Endodermal cell (in vitro differentiated cells): ENCODE results near the gene ARL6IP5. TPM values are rescaled to one million over a fixed set of nuclear protein-coding genes. Genes with fewer than 3 reads are reported as not detected.

Source experiments
- DNase-seq: peaks from one replicate; pipeline ENCODE4 v3.0.0-alpha.2; 2017
- H3K27ac ChIP-seq: 2 replicates; pipeline ENCODE4 v1.5.1; 2013; ENCODE audit warnings: mild to moderate bottlenecking, low read depth, low read length, moderate library complexity
- H3K27me3 ChIP-seq: 2 replicates; pipeline ENCODE4 v1.6.1; 2013; ENCODE audit warnings: mild to moderate bottlenecking, low read length, moderate library complexity; ENCODE audit not compliant: insufficient read depth, control insufficient read depth, poor library complexity, severe bottlenecking
- H3K36me3 ChIP-seq: 2 replicates; pipeline ENCODE4 v1.7.0; 2013; ENCODE audit warnings: mild to moderate bottlenecking, low read length, moderate library complexity; ENCODE audit not compliant: control insufficient read depth, insufficient read depth
- H3K4me1 ChIP-seq: one replicate; pipeline ENCODE4 v1.7.0; 2013; ENCODE audit warnings: low read length; ENCODE audit not compliant: control insufficient read depth, insufficient read depth
- H3K4me3 ChIP-seq: 2 replicates; pipeline ENCODE4 v1.5.1; 2013; ENCODE audit warnings: mild to moderate bottlenecking, low read length, moderate library complexity
- H3K9ac ChIP-seq: 2 replicates; pipeline ENCODE4 v1.6.1; 2013; ENCODE audit warnings: mild to moderate bottlenecking, low read length, moderate library complexity; ENCODE audit not compliant: poor library complexity, severe bottlenecking; ENCODE audit errors: extremely low read depth
- H3K9me3 ChIP-seq: 2 replicates; pipeline ENCODE4 v1.6.1; 2013; ENCODE audit warnings: mild to moderate bottlenecking, low read length, moderate library complexity; ENCODE audit not compliant: control insufficient read depth
- H3K27ac Mint-ChIP-seq: 2 replicates; pipeline ENCODE4 v1.8.0; 2020; ENCODE audit warnings: mixed read lengths
- H3K27me3 Mint-ChIP-seq: 2 replicates; pipeline ENCODE4 v1.8.0; 2021; ENCODE audit warnings: mild to moderate bottlenecking, mixed read lengths; ENCODE audit not compliant: insufficient read depth
- H3K36me3 Mint-ChIP-seq: 2 replicates; pipeline ENCODE4 v1.8.0; 2020; ENCODE audit warnings: low read depth, mixed read lengths
- H3K4me1 Mint-ChIP-seq: 2 replicates; pipeline ENCODE4 v1.8.0; 2020; ENCODE audit warnings: mixed read lengths
- H3K4me3 Mint-ChIP-seq: 2 replicates; pipeline ENCODE4 v1.8.0; 2020; ENCODE audit warnings: mild to moderate bottlenecking, moderate library complexity, mixed read lengths
- H3K9me3 Mint-ChIP-seq: 2 replicates; pipeline ENCODE4 v1.8.0; 2020; ENCODE audit warnings: mild to moderate bottlenecking, mixed read lengths
- CTCF ChIP-seq: fragments of 200-600 bp; sonication (generic); conservative IDR thresholded peaks from 2 replicates; pipeline ENCODE4 v1.5.0; 2021; ENCODE audit warnings: antibody characterized with exemption, mild to moderate bottlenecking
- WGBS, 2 experiments: methylation state at CpG; one replicate each; pipeline versions ENCODE4 v1.1.5 to v1.1.7; 2013; ENCODE audit warnings: missing lambda C conversion rate in 2 of 2, mixed read lengths in 1 of 2; ENCODE audit not compliant: insufficient coverage in 1 of 2, insufficient read length in 1 of 2; 5-methylcytosine and 5-hydroxymethylcytosine counted together
- total RNA-seq, 2 donors: library from RNA; stranded (reverse); fragmentation: NEBNext Ultra II Directional in 1 of 2; extraction: Animal tissue kit (Norgen Biotek cat#: 25700) in 1 of 2; gene quantifications; 2 replicates in 1 of 2; 3 replicates in 1 of 2; pipeline ENCODE4 v1.2.1, GENCODE V29; 2021

ARL6IP5 gene
- total RNA-seq, 2 donors from 2014 or later: 20.6 to 28.7 TPM

DNA sequence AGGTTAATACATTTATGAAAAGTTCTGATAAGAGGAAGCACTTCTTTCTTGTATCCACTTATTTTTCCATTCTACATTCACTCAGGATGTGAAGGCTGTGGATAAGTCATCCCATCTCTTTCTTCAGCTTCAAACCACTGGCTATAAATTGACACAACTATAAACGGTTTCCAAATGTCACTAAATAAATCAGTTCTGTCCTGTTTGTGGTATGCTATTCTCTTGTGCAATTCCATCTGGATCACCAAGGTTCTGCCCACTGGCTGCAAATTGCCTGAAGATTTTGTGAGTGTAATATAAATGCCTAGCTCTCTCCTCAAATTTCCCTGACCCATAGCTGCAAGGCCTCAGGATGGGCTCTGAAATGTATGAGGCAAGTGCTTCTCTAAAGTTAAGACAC, 44.8 kb downstream of the ARL6IP5 start:
- Histone ChIP-seq H3K9me3 (no peaks in the 10 kb centered on the region), H3K36me3 (no peaks in the 10 kb centered on the region), H3K4me3 (no peak overlapping the region), H3K4me1 (no peaks in the 10 kb centered on the region), H3K27ac (no peak overlapping the region), H3K27me3 (no peaks in the 10 kb centered on the region), H3K9ac (no peak overlapping the region)
- DNase-seq: no peak
- Mint-ChIP-seq H3K36me3 (no peaks in the 10 kb centered on the region), H3K4me3 (no peak overlapping the region), H3K4me1 (no peaks in the 10 kb centered on the region), H3K27me3 (no peaks in the 10 kb centered on the region), H3K9me3 (no peaks in the 10 kb centered on the region), H3K27ac (no peak overlapping the region)
- 77% methylated on average over 1 of the region's 1 CpG; no CpG with 5 or more reads in 1 of the 2 experiments for WGBS, 2 experiments
- TF ChIP-seq CTCF: no peak

DNA sequence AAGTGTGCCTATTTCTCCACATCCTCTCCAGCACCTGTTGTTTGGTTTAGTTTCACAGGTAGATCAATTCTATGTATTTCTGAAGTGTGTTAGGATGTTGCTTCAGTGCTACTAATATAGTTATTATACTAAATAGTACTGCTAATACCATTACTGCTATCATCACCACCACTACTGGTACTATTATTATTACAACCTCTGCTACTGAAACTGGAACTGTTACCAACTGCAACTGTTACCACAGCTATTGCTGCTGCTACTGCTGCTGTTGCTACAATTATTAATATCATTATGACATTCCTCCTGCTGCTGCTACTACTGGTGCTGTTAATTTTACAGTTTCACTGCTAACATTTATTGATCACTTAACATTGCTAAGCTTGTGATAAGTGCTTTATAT, 46.0 kb downstream of the ARL6IP5 start:
- H3K27me3 Mint-ChIP-seq: no peaks in the 10 kb centered on the region
- no peak overlapping the region for H3K4me3 Mint-ChIP-seq
- H3K9me3 Mint-ChIP-seq: no peaks in the 10 kb centered on the region
- Histone ChIP-seq H3K9ac (no peak overlapping the region), H3K36me3 (no peaks in the 10 kb centered on the region), H3K4me3 (no peak overlapping the region), H3K27ac (no peak overlapping the region), H3K4me1 (no peaks in the 10 kb centered on the region), H3K9me3 (no peaks in the 10 kb centered on the region), H3K27me3 (no peaks in the 10 kb centered on the region)
- DNase-seq: no peak
- TF ChIP-seq CTCF: no peak
- H3K4me1 Mint-ChIP-seq: no peaks in the 10 kb centered on the region
- no peaks in the 10 kb centered on the region for H3K36me3 Mint-ChIP-seq
- no peak overlapping the region for H3K27ac Mint-ChIP-seq

GRCh38 chr3:69137005-69137404, 52.3 kb downstream of the ARL6IP5 start:
- Histone ChIP-seq H3K36me3 (no peaks in the 10 kb centered on the region), H3K27me3 (peaks cover 42% of the 10 kb centered on the region), H3K27ac (no peak overlapping the region), H3K4me1 (no peaks in the 10 kb centered on the region), H3K9ac (no peak overlapping the region), H3K4me3 (no peak overlapping the region), H3K9me3 (no peaks in the 10 kb centered on the region)
- no peaks in the 10 kb centered on the region for H3K9me3 Mint-ChIP-seq
- no peak overlapping the region for H3K4me3 Mint-ChIP-seq
- H3K27me3 Mint-ChIP-seq: peaks cover 47% of the 10 kb centered on the region
- H3K27ac Mint-ChIP-seq: no peak overlapping the region
- TF ChIP-seq CTCF: no peak
- H3K4me1 Mint-ChIP-seq: no peaks in the 10 kb centered on the region
- DNase-seq: no peak
- no peaks in the 10 kb centered on the region for H3K36me3 Mint-ChIP-seq
